ENCODE measurements around the gene KCNQ1. TPM values are rescaled to one million over a fixed set of nuclear protein-coding genes. Genes with fewer than 3 reads are reported as not detected.

Gene KCNQ1
- total RNA-seq, 1 experiment from 2014 or later, result 2.3 TPM

DNA sequence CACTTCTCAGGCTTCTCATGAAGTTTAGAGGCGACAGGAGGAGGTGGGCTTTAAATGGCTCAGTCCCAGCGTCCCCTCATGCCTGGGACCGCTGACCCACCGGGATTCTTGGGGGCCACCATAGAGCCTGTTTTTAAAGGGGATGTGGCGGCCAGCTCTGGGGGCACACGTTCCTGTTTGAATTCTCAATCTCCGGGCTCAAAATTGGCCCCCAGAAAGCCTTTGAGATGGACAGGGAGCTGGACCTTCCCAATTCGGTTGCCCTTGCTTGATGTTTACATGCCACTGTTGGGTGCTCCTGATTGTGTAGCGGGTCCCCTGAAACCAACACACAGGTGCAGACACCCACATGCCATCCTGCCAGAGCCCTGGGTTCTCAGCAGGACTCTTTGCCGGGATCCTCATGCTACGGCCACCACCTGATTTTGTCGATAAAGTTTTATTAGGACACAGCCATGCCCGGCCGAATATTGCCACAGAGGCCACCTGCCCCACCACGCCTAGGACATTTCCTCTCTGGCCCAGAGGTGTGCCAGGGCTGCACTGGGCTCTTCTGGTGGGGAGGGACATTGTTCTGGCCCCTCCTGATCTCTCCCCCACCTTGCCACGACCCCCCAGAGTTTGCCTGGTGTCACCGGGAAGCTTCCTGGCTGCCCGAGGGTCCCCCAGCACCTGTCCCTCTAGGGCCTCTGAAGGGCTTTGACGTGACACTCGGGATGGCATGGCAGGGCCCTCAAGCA is 71.6 kb downstream of the KCNQ1 start:
- H3K27ac Mint-ChIP-seq, result no peak overlapping the region
- no CpG with 5 or more reads among the region's 20 CpGs for WGBS (ENCODE audit: extremely low coverage, insufficient read length, low lambda C conversion rate)
- no peak overlapping the region for H3T11ph ChIP-seq (ENCODE audit: low read length)
- H3K23me2 ChIP-seq (ENCODE audit: insufficient read length, low read depth, low read length, poor library complexity, severe bottlenecking), result no peaks in the 10 kb centered on the region
- H3K36me3 Mint-ChIP-seq (ENCODE audit: insufficient read depth in 1 of 3, low read depth in 3 of 3), result no peaks in the 10 kb centered on the region
- DNase-seq, result peak; percentile 14
- no peaks in the 10 kb centered on the region for H4K20me1 ChIP-seq (ENCODE audit: control insufficient read depth, insufficient read depth, insufficient read length)
- no peak overlapping the region for H3K9ac ChIP-seq (ENCODE audit: extremely low read depth, insufficient read length, low read length)
- H2AFZ ChIP-seq (ENCODE audit: low read length), result no peak overlapping the region
- H3K9me3 Mint-ChIP-seq, result no peaks in the 10 kb centered on the region
- TF ChIP-seq, protein P1, sequence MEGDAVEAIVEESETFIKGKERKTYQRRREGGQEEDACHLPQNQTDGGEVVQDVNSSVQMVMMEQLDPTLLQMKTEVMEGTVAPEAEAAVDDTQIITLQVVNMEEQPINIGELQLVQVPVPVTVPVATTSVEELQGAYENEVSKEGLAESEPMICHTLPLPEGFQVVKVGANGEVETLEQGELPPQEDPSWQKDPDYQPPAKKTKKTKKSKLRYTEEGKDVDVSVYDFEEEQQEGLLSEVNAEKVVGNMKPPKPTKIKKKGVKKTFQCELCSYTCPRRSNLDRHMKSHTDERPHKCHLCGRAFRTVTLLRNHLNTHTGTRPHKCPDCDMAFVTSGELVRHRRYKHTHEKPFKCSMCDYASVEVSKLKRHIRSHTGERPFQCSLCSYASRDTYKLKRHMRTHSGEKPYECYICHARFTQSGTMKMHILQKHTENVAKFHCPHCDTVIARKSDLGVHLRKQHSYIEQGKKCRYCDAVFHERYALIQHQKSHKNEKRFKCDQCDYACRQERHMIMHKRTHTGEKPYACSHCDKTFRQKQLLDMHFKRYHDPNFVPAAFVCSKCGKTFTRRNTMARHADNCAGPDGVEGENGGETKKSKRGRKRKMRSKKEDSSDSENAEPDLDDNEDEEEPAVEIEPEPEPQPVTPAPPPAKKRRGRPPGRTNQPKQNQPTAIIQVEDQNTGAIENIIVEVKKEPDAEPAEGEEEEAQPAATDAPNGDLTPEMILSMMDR (conservative IDR thresholded peaks at IDR 0.05), result no peak
- H2BK20ac ChIP-seq (ENCODE audit: low read depth, low read length, poor library complexity, severe bottlenecking), result no peak overlapping the region
- H3K4me1 ChIP-seq (ENCODE audit: insufficient read depth, low read length), result no peaks in the 10 kb centered on the region
- H2BK12ac ChIP-seq (ENCODE audit: insufficient read length, low read depth, low read length), result no peak overlapping the region
- no peaks in the 10 kb centered on the region for H3K79me1 ChIP-seq (ENCODE audit: insufficient read depth, low read depth, low read length, poor library complexity, severe bottlenecking)
- H3K4me2 ChIP-seq (ENCODE audit: insufficient read depth, insufficient read length, low read length), result no peak overlapping the region
- no peaks in the 10 kb centered on the region for H3K4me1 Mint-ChIP-seq
- no peak overlapping the region for H3K23ac ChIP-seq (ENCODE audit: insufficient read length, low read depth, low read length)
- H3K4ac ChIP-seq (ENCODE audit: low read depth, low read length), result no peak overlapping the region
- no peak overlapping the region for H2BK120ac ChIP-seq (ENCODE audit: low read depth, low read length, poor library complexity, severe bottlenecking)
- no peak overlapping the region; the same call in 1 of the 2 replicates for H3K14ac ChIP-seq (ENCODE audit: insufficient read depth, low read length)
- no peak overlapping the region for H2AK5ac ChIP-seq (ENCODE audit: insufficient read length, low read length)
- no peaks in the 10 kb centered on the region for H3K79me2 ChIP-seq (ENCODE audit: insufficient read depth, low read length)
- no peak overlapping the region for H3K18ac ChIP-seq (ENCODE audit: insufficient read length, low read depth, low read length)
- H3K56ac ChIP-seq (ENCODE audit: insufficient read length, low read depth, low read length), result no peak overlapping the region
- no peak overlapping the region for H4K8ac ChIP-seq (replicated peaks; ENCODE audit: insufficient read length, low read depth, low read length)
- peaks cover 2% of the 10 kb centered on the region; the same call in 1 of the 2 replicates for H3K27me3 ChIP-seq (ENCODE audit: insufficient read depth, low read length)
- no peak overlapping the region for H2BK15ac ChIP-seq (ENCODE audit: low read depth, low read length)
- H3K4me3 Mint-ChIP-seq, result no peak overlapping the region
- no peak overlapping the region for H4K5ac ChIP-seq (ENCODE audit: insufficient read length, low read depth, low read length)
- H3K27me3 Mint-ChIP-seq (ENCODE audit: low read depth), result peaks cover 76% of the 10 kb centered on the region
- H2BK5ac ChIP-seq (ENCODE audit: insufficient read length, low read length), result no peak overlapping the region
- H3K9me3 ChIP-seq (ENCODE audit: control insufficient read depth, low read depth, low read length), result no peaks in the 10 kb centered on the region
- H4K91ac ChIP-seq (ENCODE audit: insufficient read length, low read depth, low read length), result no peak overlapping the region
- H3K27ac ChIP-seq (ENCODE audit: insufficient read length, low read depth, low read length), result no peak overlapping the region

All from H9 (cell line).